ENCODE data around the gene FSIP1. TPM values are rescaled to one million over a fixed set of nuclear protein-coding genes. Genes with fewer than 3 reads are reported as not detected.
A peak's percentile ranks its signal among the peaks of the same experiment; 100 is the strongest.

Gene FSIP1
- total RNA-seq, 2 experiments from 2014 or later = 0.50 to 0.56 TPM

DNA sequence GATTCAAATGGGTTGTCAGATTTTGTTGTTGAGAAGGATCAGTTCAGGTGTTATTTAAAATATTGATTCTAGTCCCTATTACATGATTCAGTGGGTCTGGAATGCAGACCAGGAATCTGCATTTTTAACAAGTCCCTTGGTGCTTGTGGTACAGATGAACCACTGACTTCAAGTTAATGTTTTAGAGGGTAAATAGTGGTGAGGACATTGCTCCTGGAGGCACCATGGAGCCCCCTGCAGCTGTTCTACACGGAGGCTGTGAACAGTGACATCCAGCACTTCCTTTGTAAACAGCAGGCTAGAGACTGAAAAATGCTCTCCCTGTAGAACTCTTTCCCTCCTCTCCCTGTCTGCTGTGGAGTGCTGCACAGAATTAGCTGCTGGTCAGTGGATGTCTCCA lies 4.8 kb upstream of the FSIP1 start:
- DNase-seq (no peak), ATAC-seq (no peak)
- Mint-ChIP-seq H3K36me3 (peaks cover 3% of the 10 kb centered on the region), H3K27ac (no peak overlapping the region), H3K27me3 (peaks cover under 1% of the 10 kb centered on the region), H3K4me1 (peaks cover 50% of the 10 kb centered on the region), H3K4me3 (no peak overlapping the region), H3K9me3 (ENCODE audit: low read depth) (no peaks in the 10 kb centered on the region)
- CTCF ChIA-PET = interaction anchor here (0.7 to 2.9 kb wide), 13 partner anchors 11 to 1161 kb away, joined by 3 to 14 read pairs (median 4); no protein-coding TSS in a partner anchor

DNA sequence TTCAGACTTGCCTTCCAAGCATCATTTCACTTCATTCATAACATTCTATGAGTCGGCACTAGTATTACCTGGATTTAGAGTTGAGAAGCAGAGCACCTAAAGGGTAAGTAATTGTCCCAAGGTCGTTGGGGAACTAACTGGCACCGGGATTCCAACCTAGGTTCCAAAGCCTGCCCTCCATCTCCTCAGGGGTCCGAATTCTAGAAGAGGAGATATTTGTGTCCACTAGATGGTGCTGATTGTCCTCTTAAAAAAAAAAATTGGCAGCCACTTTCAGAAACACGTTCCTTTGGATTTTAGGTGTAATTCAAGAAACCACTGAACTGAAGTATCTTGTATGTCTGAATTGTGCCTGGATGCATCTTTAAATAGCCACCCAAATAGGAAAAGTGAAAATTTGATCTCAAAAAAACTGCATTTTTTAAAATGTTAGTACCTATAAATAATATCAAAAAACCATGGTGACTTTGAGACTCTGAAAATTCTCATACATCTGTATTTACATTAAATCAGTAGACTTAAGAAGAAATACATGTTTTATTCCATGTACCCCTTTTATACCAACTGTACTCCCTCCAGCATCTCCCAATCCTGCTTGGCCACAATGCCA lies 3.9 kb upstream of the FSIP1 start:
- CTCF ChIA-PET = interaction anchor here (0.7 to 2.9 kb wide), 7 partner anchors 12 to 1160 kb away, joined by 3 to 14 read pairs (median 4); no protein-coding TSS in a partner anchor
- Mint-ChIP-seq H3K9me3 (ENCODE audit: low read depth) (no peaks in the 10 kb centered on the region), H3K36me3 (peaks cover 3% of the 10 kb centered on the region), H3K4me1 (peaks cover 56% of the 10 kb centered on the region), H3K27me3 (no peaks in the 10 kb centered on the region), H3K27ac (no peak overlapping the region), H3K4me3 (no peak overlapping the region)
- DNase-seq (no peak), ATAC-seq (no peak)

DNA sequence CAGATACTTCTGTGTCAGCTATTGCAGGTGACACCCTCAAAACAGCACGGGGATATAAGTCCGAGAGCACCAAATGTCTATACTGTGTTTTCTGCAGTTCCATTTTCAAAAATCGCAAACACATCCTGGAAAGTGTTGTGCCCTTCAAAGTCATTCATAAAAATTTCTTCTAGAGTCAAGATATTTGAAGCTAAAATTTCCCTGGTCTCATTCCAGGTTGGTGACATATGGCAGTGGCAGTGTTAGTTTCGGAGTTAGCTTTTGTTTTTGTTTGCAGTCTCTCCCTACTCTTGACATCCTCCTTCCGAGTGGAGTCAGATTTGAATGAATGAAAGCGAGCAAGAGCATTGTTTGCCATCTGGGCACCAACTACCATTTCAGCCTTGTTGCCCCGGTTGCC lies 3.2 kb upstream of the FSIP1 start:
- Mint-ChIP-seq H3K4me1 (peaks cover 59% of the 10 kb centered on the region), H3K4me3 (no peak overlapping the region), H3K36me3 (peaks cover 3% of the 10 kb centered on the region), H3K9me3 (ENCODE audit: low read depth) (no peaks in the 10 kb centered on the region), H3K27ac (no peak overlapping the region), H3K27me3 (no peaks in the 10 kb centered on the region)
- DNase-seq (no peak), ATAC-seq (no peak)
- CTCF ChIA-PET = interaction anchor here (0.9 to 1.6 kb wide), 4 partner anchors 148 to 522 kb away, joined by 3 to 6 read pairs (median 4); partner anchors contain the start of genes EIF2AK4, PLCB2 and SRP14

DNA sequence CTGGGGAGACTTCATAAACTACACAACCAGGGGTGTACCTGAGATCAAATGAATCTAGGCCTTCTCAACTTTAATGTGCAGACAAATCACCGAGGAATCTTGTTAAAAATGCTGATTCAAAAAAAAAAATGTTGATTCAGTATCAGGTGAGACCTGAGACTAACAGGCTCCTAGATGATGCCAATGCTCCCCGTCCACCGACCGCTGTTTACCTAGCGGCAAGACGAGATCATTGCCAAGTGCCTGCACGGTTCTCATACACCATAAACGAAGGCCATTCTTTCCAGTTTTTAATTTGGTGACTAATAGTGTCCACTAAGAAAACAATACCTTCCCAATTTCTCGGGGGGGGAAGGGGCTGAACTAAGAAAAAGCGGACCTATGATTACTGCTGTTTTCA lies 2.5 kb upstream of the FSIP1 start:
- H3K27ac Mint-ChIP-seq = no peak overlapping the region
- H3K4me3 Mint-ChIP-seq = no peak overlapping the region
- no peaks in the 10 kb centered on the region for H3K27me3 Mint-ChIP-seq
- H3K9me3 Mint-ChIP-seq (ENCODE audit: low read depth) = no peaks in the 10 kb centered on the region
- no peak for DNase-seq
- CTCF ChIA-PET = interaction anchor here (0.9 to 1.7 kb wide), 7 partner anchors 72 to 523 kb away, joined by 3 to 6 read pairs (median 4); partner anchors contain the start of genes EIF2AK4, PLCB2 and SRP14
- H3K36me3 Mint-ChIP-seq = peaks cover 3% of the 10 kb centered on the region
- no peak for ATAC-seq
- peaks cover 59% of the 10 kb centered on the region for H3K4me1 Mint-ChIP-seq

DNA sequence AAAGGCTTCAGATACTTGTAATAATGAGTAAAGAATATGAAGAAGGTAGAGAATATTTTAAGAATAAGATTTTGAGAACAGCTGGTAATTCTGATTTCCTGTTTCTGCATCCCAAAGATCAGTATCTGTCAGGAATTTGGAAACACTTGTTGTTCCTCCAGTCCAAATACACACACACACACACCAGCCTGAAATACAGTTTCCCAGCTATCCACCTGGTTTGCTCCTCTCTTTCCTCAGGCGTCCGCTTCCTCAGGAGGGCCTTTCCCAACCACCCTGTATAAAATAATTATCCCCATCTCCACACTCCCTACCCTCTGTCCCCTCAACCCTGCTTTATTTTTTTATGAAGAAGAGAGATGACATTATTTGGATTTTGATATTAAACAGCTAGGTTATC lies 2.0 kb upstream of the FSIP1 start:
- Mint-ChIP-seq H3K4me1 (peaks cover 59% of the 10 kb centered on the region), H3K9me3 (ENCODE audit: low read depth) (no peaks in the 10 kb centered on the region), H3K27me3 (no peaks in the 10 kb centered on the region), H3K4me3 (peak overlapping the region; percentile 46), H3K36me3 (peaks cover 3% of the 10 kb centered on the region), H3K27ac (no peak overlapping the region)
- CTCF ChIA-PET = interaction anchor here (1.1 to 1.7 kb wide), 4 partner anchors 73 to 490 kb away, joined by 3 to 4 read pairs (median 4); partner anchors contain the start of gene EIF2AK4
- ATAC-seq (no peak), DNase-seq (no peak)

DNA sequence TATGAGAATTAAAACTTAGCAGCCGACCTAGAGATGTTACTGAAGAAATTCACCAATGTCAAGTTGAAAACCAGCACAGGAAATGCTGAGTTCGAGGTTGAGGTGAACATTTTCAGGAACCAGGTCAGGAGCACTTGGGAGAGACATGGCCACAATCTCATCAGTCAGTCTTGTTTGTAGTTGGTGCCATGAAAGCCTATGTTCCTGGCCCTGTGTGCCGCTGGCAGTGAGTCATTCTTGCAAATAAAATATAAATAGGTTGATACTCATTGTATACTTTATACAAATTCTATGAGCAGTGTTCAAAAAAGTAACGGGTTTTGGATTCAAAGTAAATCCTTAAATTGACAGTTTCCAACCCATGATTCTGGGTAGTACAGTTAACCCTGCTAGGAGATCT lies 1.5 kb upstream of the FSIP1 start:
- no peak for ATAC-seq
- DNase-seq = no peak
- peak overlapping the region; percentile 77 for H3K27ac Mint-ChIP-seq
- H3K9me3 Mint-ChIP-seq (ENCODE audit: low read depth) = no peaks in the 10 kb centered on the region
- peaks cover 3% of the 10 kb centered on the region for H3K36me3 Mint-ChIP-seq
- peak overlapping the region; percentile 91 for H3K4me3 Mint-ChIP-seq
- H3K27me3 Mint-ChIP-seq = no peaks in the 10 kb centered on the region
- CTCF ChIA-PET = interaction anchor here (0.7 to 1.7 kb wide), 5 partner anchors 73 to 490 kb away, joined by 3 to 4 read pairs (median 4); no protein-coding TSS in a partner anchor
- peaks cover 59% of the 10 kb centered on the region for H3K4me1 Mint-ChIP-seq

DNA sequence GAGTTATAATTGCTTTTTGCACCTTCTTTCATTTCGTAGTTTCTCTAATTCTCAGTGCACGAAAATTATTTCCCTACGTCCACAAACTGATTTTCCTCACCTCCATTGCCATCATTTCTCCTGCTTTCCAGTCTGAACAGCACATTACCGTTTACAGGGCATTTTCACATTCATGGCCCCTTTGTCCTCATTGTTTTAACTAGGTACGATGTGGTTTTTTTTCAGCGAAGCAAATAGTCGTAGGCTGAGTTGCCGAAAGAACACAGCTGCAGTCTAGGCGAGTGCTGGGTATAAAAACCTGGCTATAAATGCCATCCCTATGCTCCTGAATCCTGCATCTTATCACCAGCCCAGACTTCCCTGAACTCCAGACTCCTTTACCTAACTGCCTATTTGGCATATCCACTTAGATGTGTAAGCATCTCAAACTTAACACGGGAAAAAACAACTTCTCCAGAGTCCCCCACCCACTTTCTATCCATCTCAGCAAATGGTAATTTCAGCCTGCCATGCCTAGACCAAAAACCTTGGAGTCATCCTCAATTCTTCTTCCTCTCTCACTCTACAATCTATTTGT lies 691 bp upstream of the FSIP1 start:
- Mint-ChIP-seq H3K4me3 (peak overlapping the region; percentile 91), H3K36me3 (peaks cover 3% of the 10 kb centered on the region), H3K27ac (peak overlapping the region; percentile 77), H3K4me1 (peaks cover 54% of the 10 kb centered on the region), H3K27me3 (no peaks in the 10 kb centered on the region), H3K9me3 (ENCODE audit: low read depth) (no peaks in the 10 kb centered on the region)
- CTCF ChIA-PET = interaction anchor here (0.7 to 2.6 kb wide), 10 partner anchors 26 to 491 kb away, joined by 3 to 11 read pairs (median 4); no protein-coding TSS in a partner anchor
- DNase-seq = no peak
- no peak for ATAC-seq

DNA sequence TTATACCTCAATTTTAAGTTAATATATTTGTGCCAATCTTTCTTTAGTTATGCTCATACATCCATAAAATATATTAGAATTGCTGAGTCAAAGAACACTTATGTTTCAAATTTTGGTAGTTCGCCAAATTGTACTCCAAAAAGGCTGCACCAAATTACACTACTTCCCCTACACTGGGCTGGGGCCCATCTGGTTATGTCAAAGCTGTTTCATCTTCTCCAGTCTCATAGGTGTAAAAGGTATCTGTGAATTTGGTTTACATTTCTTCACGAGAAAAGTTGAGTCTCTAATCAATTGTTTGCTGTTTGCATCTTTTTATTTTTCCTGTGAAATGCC lies 706 bp downstream of the FSIP1 start:
- Mint-ChIP-seq H3K4me3 (peak overlapping the region; percentile 91), H3K4me1 (peaks cover 48% of the 10 kb centered on the region), H3K27ac (peak overlapping the region; percentile 77), H3K9me3 (ENCODE audit: low read depth) (no peaks in the 10 kb centered on the region), H3K36me3 (peaks cover 5% of the 10 kb centered on the region), H3K27me3 (peaks cover 4% of the 10 kb centered on the region)
- DNase-seq (no peak), ATAC-seq (no peak)
- CTCF ChIA-PET = interaction anchor here (1.1 to 2.6 kb wide), 5 partner anchors 25 to 492 kb away, joined by 4 to 11 read pairs (median 5); no protein-coding TSS in a partner anchor

DNA sequence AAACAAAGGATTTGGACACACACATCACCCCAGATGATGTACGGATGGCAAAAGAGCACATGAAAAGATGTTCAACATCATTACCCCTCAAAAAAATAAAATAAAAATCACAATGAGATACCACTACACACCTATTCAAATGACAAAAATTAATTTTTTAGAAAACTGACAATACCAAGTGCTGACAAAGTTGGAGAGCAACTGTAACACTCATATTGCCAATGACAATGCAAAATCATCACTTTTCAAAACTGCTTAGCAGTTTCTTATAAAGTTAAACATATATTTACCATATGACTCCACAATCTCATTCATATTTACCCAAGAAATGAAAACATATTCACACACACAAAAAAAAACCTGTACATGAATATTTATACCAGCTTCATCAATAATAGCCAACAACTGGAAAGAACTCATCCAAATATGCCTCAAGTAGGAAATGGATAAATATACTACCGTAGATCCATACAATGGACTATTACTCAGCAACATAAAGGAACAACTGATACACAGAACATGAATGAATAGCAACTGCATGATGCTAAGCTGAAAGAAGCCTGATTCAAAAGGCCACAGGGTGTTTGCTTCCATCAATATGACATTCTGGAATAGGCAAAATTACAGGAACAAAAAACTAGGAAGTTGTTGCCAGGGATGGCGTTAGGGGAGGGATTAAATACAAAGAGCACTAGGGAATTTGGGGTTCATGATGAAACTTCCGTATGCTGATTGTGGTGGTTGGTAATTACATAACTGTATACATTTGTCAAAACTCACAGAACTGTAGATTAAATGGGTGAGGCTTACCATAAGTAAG lies 1.3 kb downstream of the FSIP1 start:
- Mint-ChIP-seq H3K36me3 (peaks cover 5% of the 10 kb centered on the region), H3K9me3 (ENCODE audit: low read depth) (no peaks in the 10 kb centered on the region), H3K4me1 (peaks cover 45% of the 10 kb centered on the region), H3K4me3 (peak overlapping the region; percentile 33), H3K27ac (no peak overlapping the region), H3K27me3 (peaks cover 4% of the 10 kb centered on the region)
- ATAC-seq (no peak), DNase-seq (no peak)
- CTCF ChIA-PET = interaction anchor here (1.9 to 2.6 kb wide), 2 partner anchors 24 to 93 kb away, joined by 5 to 11 read pairs; no protein-coding TSS in a partner anchor

DNA sequence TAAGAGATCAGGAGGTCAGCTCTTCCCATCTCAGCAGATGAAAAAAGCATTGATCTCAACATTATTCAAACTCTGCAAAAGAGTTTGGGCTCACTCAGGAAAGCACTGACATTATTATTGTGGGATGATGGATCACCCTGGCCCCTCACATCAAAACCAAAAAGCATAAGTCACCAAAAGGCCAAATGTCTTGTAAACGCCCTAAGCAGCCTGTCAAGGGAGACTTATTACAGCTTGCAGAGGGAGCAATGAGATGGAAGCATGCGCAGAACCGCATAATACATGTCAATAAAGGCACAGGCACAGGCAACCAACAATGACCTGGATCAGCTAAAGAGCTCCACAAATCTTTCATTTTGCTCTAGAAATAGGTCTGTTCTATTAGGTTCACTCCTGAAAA lies 4.6 kb downstream of the FSIP1 start:
- H3K27me3 Mint-ChIP-seq = peaks cover 4% of the 10 kb centered on the region
- no peak for ATAC-seq
- peaks cover 3% of the 10 kb centered on the region for H3K36me3 Mint-ChIP-seq
- no peak overlapping the region for H3K27ac Mint-ChIP-seq
- CTCF ChIA-PET = interaction anchor here (1.6 kb wide), 1 partner anchor 19 kb away, joined by 4 read pairs; no protein-coding TSS in a partner anchor
- H3K9me3 Mint-ChIP-seq (ENCODE audit: low read depth) = no peaks in the 10 kb centered on the region
- peaks cover 31% of the 10 kb centered on the region for H3K4me1 Mint-ChIP-seq
- no peak for DNase-seq
- no peak overlapping the region for H3K4me3 Mint-ChIP-seq

DNA sequence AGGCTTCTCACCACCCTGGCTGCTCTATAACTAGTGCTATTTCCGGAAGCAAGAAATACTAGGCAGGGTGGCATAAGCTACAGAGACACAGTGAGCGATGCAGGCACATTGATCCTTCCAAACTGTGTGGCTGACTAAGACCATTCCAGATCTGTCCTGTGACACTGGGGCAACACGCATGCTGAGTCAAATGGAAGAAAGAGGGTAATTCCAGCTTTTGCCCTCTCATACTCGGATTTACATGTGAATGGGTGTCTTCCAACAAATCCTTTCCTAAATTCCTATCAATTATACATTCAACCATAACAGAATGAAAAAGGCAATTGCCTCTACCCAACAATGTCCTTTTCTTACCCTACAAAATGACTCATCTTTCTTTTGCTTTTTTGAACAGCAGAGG lies 5.1 kb downstream of the FSIP1 start:
- Mint-ChIP-seq H3K27ac (no peak overlapping the region), H3K36me3 (peaks cover 3% of the 10 kb centered on the region), H3K9me3 (ENCODE audit: low read depth) (no peaks in the 10 kb centered on the region), H3K4me3 (no peak overlapping the region), H3K27me3 (peaks cover 4% of the 10 kb centered on the region), H3K4me1 (peaks cover 31% of the 10 kb centered on the region)
- ATAC-seq (no peak), DNase-seq (no peak)
- CTCF ChIA-PET = interaction anchor here (1.6 kb wide), 1 partner anchor 18 kb away, joined by 4 read pairs; no protein-coding TSS in a partner anchor

DNA sequence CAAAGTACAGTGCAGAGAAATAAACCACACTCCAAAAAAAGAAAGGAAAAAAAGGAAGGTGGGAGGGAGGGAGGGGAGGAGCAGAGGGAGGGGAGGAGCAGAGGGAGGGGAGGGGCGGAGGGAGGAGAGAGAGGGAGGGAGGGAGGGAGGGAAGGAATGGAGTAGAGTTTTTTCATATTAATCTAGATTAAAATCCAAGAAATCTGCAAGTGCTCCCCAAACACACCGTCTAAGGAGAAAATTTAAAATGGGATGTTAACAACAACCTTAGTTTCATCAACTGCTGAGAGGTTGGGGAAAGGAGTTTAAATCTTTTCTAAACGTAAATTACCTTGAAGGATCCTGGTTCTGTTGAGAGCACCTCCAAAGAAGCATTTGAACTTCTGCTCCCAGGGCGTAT lies 6.6 kb downstream of the FSIP1 start:
- ATAC-seq = no peak
- CTCF ChIA-PET = no interaction called here
- Mint-ChIP-seq H3K36me3 (peaks cover 3% of the 10 kb centered on the region), H3K4me3 (no peak overlapping the region), H3K27ac (no peak overlapping the region), H3K4me1 (peaks cover 26% of the 10 kb centered on the region), H3K27me3 (peaks cover 4% of the 10 kb centered on the region), H3K9me3 (ENCODE audit: low read depth) (no peaks in the 10 kb centered on the region)
- DNase-seq = no peak

DNA sequence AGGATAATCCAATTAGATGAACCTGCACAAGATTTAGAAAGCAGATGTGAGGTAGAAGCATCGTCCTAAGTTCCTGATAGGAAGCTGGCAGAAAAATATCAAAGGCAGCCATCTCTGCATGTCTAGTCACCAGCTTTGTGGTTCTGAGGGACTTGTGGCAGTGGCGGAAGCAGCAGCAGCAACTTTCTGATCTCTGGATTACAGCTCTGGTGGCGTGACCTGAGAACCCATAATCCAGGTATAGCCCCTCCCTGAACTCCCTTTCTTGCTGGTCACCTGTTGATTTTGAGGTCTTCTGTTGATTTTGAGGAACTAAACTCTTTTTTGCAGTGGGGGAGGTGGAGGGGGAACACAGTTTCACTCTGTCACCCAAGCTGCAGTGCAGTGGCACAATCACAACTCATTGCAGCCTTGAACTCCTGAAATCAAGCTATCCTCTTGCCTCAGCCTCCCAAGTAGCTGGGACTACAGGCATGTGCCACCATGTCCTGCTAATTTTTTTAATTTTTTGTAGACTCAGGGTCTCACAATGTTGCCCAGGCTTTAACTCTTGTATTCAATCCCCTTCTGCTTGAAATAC lies 7.9 kb downstream of the FSIP1 start:
- peak; percentile 80 for DNase-seq
- H3K36me3 Mint-ChIP-seq = peaks cover 3% of the 10 kb centered on the region
- H3K4me3 Mint-ChIP-seq = peak overlapping the region; percentile 22
- CTCF ChIA-PET = interaction anchor here (0.9 to 1.3 kb wide), 5 partner anchors 18 to 1075 kb away, joined by 3 to 6 read pairs (median 3); no protein-coding TSS in a partner anchor
- no peaks in the 10 kb centered on the region for H3K9me3 Mint-ChIP-seq (ENCODE audit: low read depth)
- ATAC-seq = peak; percentile 90
- peaks cover 4% of the 10 kb centered on the region for H3K27me3 Mint-ChIP-seq
- peaks cover 26% of the 10 kb centered on the region for H3K4me1 Mint-ChIP-seq
- H3K27ac Mint-ChIP-seq = peak overlapping the region; percentile 66
